ENCODE results near the gene KCNK13. TPM values are rescaled to one million over a fixed set of nuclear protein-coding genes. Genes with fewer than 3 reads are reported as not detected.

The KCNK13 gene
- total and polyA plus RNA-seq, 2 experiments from 2014 or later = 0.21 to 1.0 TPM

DNA sequence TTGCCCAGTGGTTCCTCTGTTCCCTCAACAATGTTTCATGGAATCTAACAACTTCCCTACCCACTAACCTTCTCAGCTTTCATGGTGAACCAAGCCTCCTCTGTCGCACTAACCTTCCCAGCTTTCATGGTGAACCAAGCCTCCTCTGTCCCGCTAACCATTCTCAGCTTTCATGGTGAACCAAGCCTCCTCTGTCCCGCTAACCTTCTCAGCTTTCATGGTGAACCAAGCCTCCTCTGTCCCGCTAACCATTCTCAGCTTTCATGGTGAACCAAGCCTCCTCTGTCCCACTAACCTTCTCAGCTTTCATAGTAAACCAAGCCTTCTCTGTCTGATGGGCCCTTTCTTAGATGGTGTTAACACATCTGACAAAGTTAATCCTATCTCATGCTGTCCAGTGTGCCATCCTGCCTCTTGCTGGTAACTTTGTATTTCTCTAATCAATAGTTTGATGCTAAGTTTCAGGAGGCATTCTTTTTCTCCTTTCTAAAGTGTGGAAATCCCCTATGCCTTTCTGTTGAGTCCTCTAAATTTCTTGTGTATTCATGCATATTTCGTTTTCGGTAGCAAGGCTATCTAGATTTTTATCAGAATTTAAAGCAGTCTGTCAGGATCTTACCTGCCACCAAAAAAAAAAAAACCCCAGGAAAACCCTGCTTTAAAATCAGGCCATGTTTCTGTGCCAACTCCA is 26.8 kb upstream of the KCNK13 start:
- Histone ChIP-seq H2AFZ (no peak overlapping the region), H3K27ac (ENCODE audit: low read depth) (no peak overlapping the region), H3K4me1 (ENCODE audit: insufficient read depth) (no peaks in the 10 kb centered on the region), H3K4me2 (no peak overlapping the region), H3K9me2 (ENCODE audit: insufficient read depth) (no peaks in the 10 kb centered on the region), H4K20me1 (replicated peaks; ENCODE audit: insufficient read depth) (no peaks in the 10 kb centered on the region; the same call in 1 of the 2 replicates), H3K36me3 (ENCODE audit: insufficient read depth) (peaks cover 17% of the 10 kb centered on the region; the same call in 1 of the 2 replicates), H3K4me3 (no peak overlapping the region), H3K79me2 (replicated peaks; ENCODE audit: insufficient read depth) (no peaks in the 10 kb centered on the region), H3K27me3 (ENCODE audit: insufficient read depth) (no peaks in the 10 kb centered on the region), H3F3A (replicated peaks; ENCODE audit: low read depth) (no peaks in the 10 kb centered on the region)
- Mint-ChIP-seq H3K27me3 (ENCODE audit: insufficient read depth, low read depth, poor library complexity) (no peaks in the 10 kb centered on the region), H3K4me1 (no peaks in the 10 kb centered on the region), H3K27ac (no peak overlapping the region), H3K4me3 (no peak overlapping the region), H3K9me3 (no peaks in the 10 kb centered on the region), H3K36me3 (ENCODE audit: low read depth) (peaks cover 43% of the 10 kb centered on the region)
- no peak for ATAC-seq
- no peak for DNase-seq (ENCODE audit: low spot score)
- TF ChIP-seq ETS1 (IDR thresholded peaks at IDR 0.05) (no peak), EZH2 (IDR thresholded peaks at IDR 0.05; ENCODE audit: low read depth, unreplicated experiment) (no peak), STAT1 (IDR thresholded peaks at IDR 0.05; ENCODE audit: unreplicated experiment) (no peak), NANOG (IDR thresholded peaks at IDR 0.05; ENCODE audit: borderline replicate concordance) (no peak), CTCF (conservative IDR thresholded peaks at IDR 0.05; ENCODE audit: low read depth in 2 of 2) (no peak), POLR2AphosphoS5 (IDR thresholded peaks at IDR 0.05; ENCODE audit: low read depth) (no peak), ZNF462 (CRISPR knock-in tag; IDR thresholded peaks at IDR 0.05) (no peak)
- TF ChIP-seq, protein P1, sequence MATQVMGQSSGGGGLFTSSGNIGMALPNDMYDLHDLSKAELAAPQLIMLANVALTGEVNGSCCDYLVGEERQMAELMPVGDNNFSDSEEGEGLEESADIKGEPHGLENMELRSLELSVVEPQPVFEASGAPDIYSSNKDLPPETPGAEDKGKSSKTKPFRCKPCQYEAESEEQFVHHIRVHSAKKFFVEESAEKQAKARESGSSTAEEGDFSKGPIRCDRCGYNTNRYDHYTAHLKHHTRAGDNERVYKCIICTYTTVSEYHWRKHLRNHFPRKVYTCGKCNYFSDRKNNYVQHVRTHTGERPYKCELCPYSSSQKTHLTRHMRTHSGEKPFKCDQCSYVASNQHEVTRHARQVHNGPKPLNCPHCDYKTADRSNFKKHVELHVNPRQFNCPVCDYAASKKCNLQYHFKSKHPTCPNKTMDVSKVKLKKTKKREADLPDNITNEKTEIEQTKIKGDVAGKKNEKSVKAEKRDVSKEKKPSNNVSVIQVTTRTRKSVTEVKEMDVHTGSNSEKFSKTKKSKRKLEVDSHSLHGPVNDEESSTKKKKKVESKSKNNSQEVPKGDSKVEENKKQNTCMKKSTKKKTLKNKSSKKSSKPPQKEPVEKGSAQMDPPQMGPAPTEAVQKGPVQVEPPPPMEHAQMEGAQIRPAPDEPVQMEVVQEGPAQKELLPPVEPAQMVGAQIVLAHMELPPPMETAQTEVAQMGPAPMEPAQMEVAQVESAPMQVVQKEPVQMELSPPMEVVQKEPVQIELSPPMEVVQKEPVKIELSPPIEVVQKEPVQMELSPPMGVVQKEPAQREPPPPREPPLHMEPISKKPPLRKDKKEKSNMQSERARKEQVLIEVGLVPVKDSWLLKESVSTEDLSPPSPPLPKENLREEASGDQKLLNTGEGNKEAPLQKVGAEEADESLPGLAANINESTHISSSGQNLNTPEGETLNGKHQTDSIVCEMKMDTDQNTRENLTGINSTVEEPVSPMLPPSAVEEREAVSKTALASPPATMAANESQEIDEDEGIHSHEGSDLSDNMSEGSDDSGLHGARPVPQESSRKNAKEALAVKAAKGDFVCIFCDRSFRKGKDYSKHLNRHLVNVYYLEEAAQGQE (IDR thresholded peaks at IDR 0.05; ENCODE audit: unreplicated experiment) = no peak

Data from GM23338 (cell line).